Left lobe of liver (tissue), 2 donors: Measurements from ENCODE around the gene SPATS2L. TPM values are rescaled to one million over a fixed set of nuclear protein-coding genes. Genes with fewer than 3 reads are reported as not detected.

Source experiments
- ATAC-seq: fragments of 200-7000 bp; cut with Tn5 transposase; one replicate; pipeline ENCODE4 v1.9.1; 2020; ENCODE audit warnings: mild to moderate bottlenecking, moderate library complexity
- DNase-seq: peaks from one replicate; pipeline ENCODE4 v3.0.0-alpha.2; 2020; ENCODE audit warnings: low spot score
- total RNA-seq: library from RNA; stranded (reverse); gene quantifications from one replicate; pipeline ENCODE4 v1.2.1, GENCODE V29; 2021
- donor health status: DM: no; HTN: no; CAD: no; lungs with moderate emphysema.
- donor health status: DM: no; HTN: yes; CAD: no.

SPATS2L gene
- total RNA-seq, 1 donor from 2014 or later = 66.8 TPM

- DNase-seq = no peak
- no peak for ATAC-seq
These were observed 42.5 kb downstream of the SPATS2L start for GRCh38 chr2:200348897-200349563.

GRCh38 chr2:200349868-200350267 is 43.4 kb downstream of the SPATS2L start:
- peak; percentile 8 for ATAC-seq
- no peak for DNase-seq

- ATAC-seq = no peak
- no peak for DNase-seq
These were observed 44.4 kb downstream of the SPATS2L start for GRCh38 chr2:200350850-200351285.

- ATAC-seq (no peak), DNase-seq (no peak)
These were observed 45.3 kb downstream of the SPATS2L start for GRCh38 chr2:200351815-200352214.

- peak; percentile 13 for ATAC-seq
- no peak for DNase-seq
These were observed 46.1 kb downstream of the SPATS2L start for GRCh38 chr2:200352636-200353035.

- ATAC-seq = no peak
- DNase-seq = no peak
These were observed 46.6 kb downstream of the SPATS2L start for GRCh38 chr2:200353120-200353519.

GRCh38 chr2:200353874-200354273 is 47.4 kb downstream of the SPATS2L start:
- no peak for ATAC-seq
- no peak for DNase-seq

- DNase-seq (no peak), ATAC-seq (no peak)
These were observed 48.6 kb downstream of the SPATS2L start for GRCh38 chr2:200354833-200355751.

- DNase-seq = no peak
These were observed 49.8 kb downstream of the SPATS2L start for GRCh38 chr2:200356321-200356720.

GRCh38 chr2:200356857-200357384 is 50.4 kb downstream of the SPATS2L start:
- ATAC-seq (no peak), DNase-seq (no peak)

More at GRCh38 chr2:200356321-200356720, 49.8 kb downstream of the SPATS2L start:
- ATAC-seq = no peak

- ATAC-seq = no peak
These were observed 51.4 kb downstream of the SPATS2L start for GRCh38 chr2:200357845-200358244.

GRCh38 chr2:200359552-200359951 is 53.1 kb downstream of the SPATS2L start:
- ATAC-seq (no peak), DNase-seq (no peak)

More at GRCh38 chr2:200357845-200358244, 51.4 kb downstream of the SPATS2L start:
- no peak for DNase-seq

GRCh38 chr2:200360364-200360763 is 53.9 kb downstream of the SPATS2L start:
- DNase-seq = no peak
- no peak for ATAC-seq

GRCh38 chr2:200362202-200362917 is 55.9 kb downstream of the SPATS2L start:
- no peak for ATAC-seq
- no peak for DNase-seq

GRCh38 chr2:200363279-200363678 is 56.8 kb downstream of the SPATS2L start:
- ATAC-seq (no peak), DNase-seq (no peak)

- no peak for ATAC-seq
These were observed 57.6 kb downstream of the SPATS2L start for GRCh38 chr2:200364142-200364541.

GRCh38 chr2:200364620-200365019 is 58.1 kb downstream of the SPATS2L start:
- DNase-seq = no peak
- ATAC-seq = no peak

More at GRCh38 chr2:200364142-200364541, 57.6 kb downstream of the SPATS2L start:
- DNase-seq = no peak

GRCh38 chr2:200365209-200365608 is 58.7 kb downstream of the SPATS2L start:
- DNase-seq (no peak), ATAC-seq (no peak)

GRCh38 chr2:200367155-200367554 is 60.7 kb downstream of the SPATS2L start:
- peak; percentile 82 for DNase-seq
- peak; percentile 81 for ATAC-seq

GRCh38 chr2:200369886-200370285 is 63.4 kb downstream of the SPATS2L start:
- ATAC-seq = peak; percentile 61
- peak; percentile 53 for DNase-seq

- DNase-seq (no peak), ATAC-seq (no peak)
These were observed 66.7 kb downstream of the SPATS2L start for GRCh38 chr2:200373231-200373630.
